Brain microvascular endothelial cell (primary cell): Measurements from ENCODE around the gene SPOCK2.

Experiments
- DNase-seq: peaks from one replicate; pipeline ENCODE4 v3.0.0-alpha.2; 2020
- H3K27ac ChIP-seq: fragments of 250-450 bp; sonication (Bioruptor Pico); 2 replicates; pipeline ENCODE4 v1.5.1; 2020; ENCODE audit warnings: mild to moderate bottlenecking, moderate library complexity
- H3K27me3 ChIP-seq: fragments of 250-450 bp; sonication (Bioruptor Pico); replicated peaks from 2 replicates; pipeline ENCODE4 v1.5.1; 2020; ENCODE audit warnings: mild to moderate bottlenecking
- H3K36me3 ChIP-seq: fragments of 250-450 bp; sonication (Bioruptor Pico); replicated peaks from 2 replicates; pipeline ENCODE4 v1.5.1; 2020; ENCODE audit warnings: mild to moderate bottlenecking
- H3K4me3 ChIP-seq: 2 replicates; pipeline ENCODE4 v1.5.1; 2011; ENCODE audit warnings: low read depth, mild to moderate bottlenecking, control low read depth, low read length, moderate library complexity
- CTCF ChIP-seq: IDR thresholded peaks from 2 replicates; pipeline ENCODE4 v1.5.1; 2011; ENCODE audit warnings: low read depth, mild to moderate bottlenecking, moderate library complexity, low read length, control low read depth, inconsistent platforms; ENCODE audit errors: missing control alignments
- in situ Hi-C: cut with HindIII; loops from 2 replicates; pipeline ENCODE4 v1.10.0; 2017; ENCODE audit warnings: low sequenced_read_pairs, low pct_ligation_motif_present

The SPOCK2 gene

GRCh38 chr10:72031706-72032105 lies 56.6 kb downstream of the SPOCK2 start:
- in situ Hi-C loops, result no loop called here
- H3K36me3 ChIP-seq, result no peaks in the 10 kb centered on the region

GRCh38 chr10:72030762-72031543 lies 57.4 kb downstream of the SPOCK2 start:
- in situ Hi-C loops, result no loop called here
- no peak overlapping the region for H3K27ac ChIP-seq
- H3K4me3 ChIP-seq, result no peak overlapping the region
- H3K36me3 ChIP-seq, result no peaks in the 10 kb centered on the region
- peaks cover 3% of the 10 kb centered on the region for H3K27me3 ChIP-seq
- TF ChIP-seq CTCF, result no peak
- DNase-seq, result no peak

More at GRCh38 chr10:72031706-72032105, 56.6 kb downstream of the SPOCK2 start:
- Histone ChIP-seq H3K4me3 (no peak overlapping the region), H3K27me3 (peaks cover 3% of the 10 kb centered on the region), H3K27ac (no peak overlapping the region)
- no peak for DNase-seq
- no peak for TF ChIP-seq CTCF

GRCh38 chr10:72029414-72029813 lies 58.9 kb downstream of the SPOCK2 start:
- H3K27ac ChIP-seq, result no peak overlapping the region
- peaks cover 3% of the 10 kb centered on the region for H3K27me3 ChIP-seq
- H3K36me3 ChIP-seq, result no peaks in the 10 kb centered on the region
- no peak overlapping the region for H3K4me3 ChIP-seq
- no peak for DNase-seq
- in situ Hi-C loops, result no loop called here
- no peak for TF ChIP-seq CTCF

- Histone ChIP-seq H3K36me3 (no peaks in the 10 kb centered on the region), H3K27me3 (peaks cover 2% of the 10 kb centered on the region), H3K4me3 (no peak overlapping the region), H3K27ac (no peak overlapping the region)
- DNase-seq, result no peak
- TF ChIP-seq CTCF, result no peak
- in situ Hi-C loops, result no loop called here
These were observed 60.9 kb downstream of the SPOCK2 start for GRCh38 chr10:72027498-72027897.

GRCh38 chr10:72026278-72027111 lies 61.9 kb downstream of the SPOCK2 start:
- no peak for TF ChIP-seq CTCF

More at GRCh38 chr10:72026278-72027111, 61.9 kb downstream of the SPOCK2 start:
- Histone ChIP-seq H3K27me3 (no peaks in the 10 kb centered on the region), H3K27ac (no peak overlapping the region), H3K36me3 (no peaks in the 10 kb centered on the region), H3K4me3 (no peak overlapping the region)
- no peak for DNase-seq
- in situ Hi-C loops, result no loop called here
